Dedifferentiated amniotic fluid mesenchymal stem cell (primary cell): ENCODE data around the gene EXOC7.

Experiments used
- DNase-seq: peaks from one replicate; pipeline ENCODE4 v3.0.0-alpha.2; 2016; ENCODE audit errors: extremely low spot score

Gene EXOC7

GRCh38 chr17:76138234-76138895 is 34.8 kb upstream of the EXOC7 start:
- DNase-seq, result no peak

GRCh38 chr17:76137351-76138233 is 34.0 kb upstream of the EXOC7 start:
- no peak for DNase-seq

GRCh38 chr17:76137001-76137350 is 33.4 kb upstream of the EXOC7 start:
- no peak for DNase-seq

GRCh38 chr17:76136276-76137000 is 32.9 kb upstream of the EXOC7 start:
- DNase-seq, result no peak

GRCh38 chr17:76135810-76136188 is 32.2 kb upstream of the EXOC7 start:
- DNase-seq, result no peak

- no peak for DNase-seq
These were observed 31.6 kb upstream of the EXOC7 start for GRCh38 chr17:76134911-76135809.

- no peak for DNase-seq
These were observed 29.2 kb upstream of the EXOC7 start for GRCh38 chr17:76132574-76133338.

- no peak for DNase-seq
These were observed 28.3 kb upstream of the EXOC7 start for GRCh38 chr17:76131692-76132573.

GRCh38 chr17:76131051-76131691 is 27.6 kb upstream of the EXOC7 start:
- DNase-seq, result no peak

- DNase-seq, result no peak
These were observed 26.9 kb upstream of the EXOC7 start for GRCh38 chr17:76130473-76130872.

GRCh38 chr17:76125922-76126321 is 22.3 kb upstream of the EXOC7 start:
- DNase-seq, result no peak

- DNase-seq, result no peak
These were observed 21.7 kb upstream of the EXOC7 start for GRCh38 chr17:76125391-76125675.

GRCh38 chr17:76124582-76125390 is 21.2 kb upstream of the EXOC7 start:
- DNase-seq, result no peak

GRCh38 chr17:76123749-76124581 is 20.4 kb upstream of the EXOC7 start:
- no peak for DNase-seq

GRCh38 chr17:76123191-76123499 is 19.6 kb upstream of the EXOC7 start:
- no peak for DNase-seq

- DNase-seq, result no peak
These were observed 19.0 kb upstream of the EXOC7 start for GRCh38 chr17:76122431-76123190.

- no peak for DNase-seq
These were observed 18.4 kb upstream of the EXOC7 start for GRCh38 chr17:76121932-76122430.
